ENCODE measurements around the gene ASAP2.

DNA sequence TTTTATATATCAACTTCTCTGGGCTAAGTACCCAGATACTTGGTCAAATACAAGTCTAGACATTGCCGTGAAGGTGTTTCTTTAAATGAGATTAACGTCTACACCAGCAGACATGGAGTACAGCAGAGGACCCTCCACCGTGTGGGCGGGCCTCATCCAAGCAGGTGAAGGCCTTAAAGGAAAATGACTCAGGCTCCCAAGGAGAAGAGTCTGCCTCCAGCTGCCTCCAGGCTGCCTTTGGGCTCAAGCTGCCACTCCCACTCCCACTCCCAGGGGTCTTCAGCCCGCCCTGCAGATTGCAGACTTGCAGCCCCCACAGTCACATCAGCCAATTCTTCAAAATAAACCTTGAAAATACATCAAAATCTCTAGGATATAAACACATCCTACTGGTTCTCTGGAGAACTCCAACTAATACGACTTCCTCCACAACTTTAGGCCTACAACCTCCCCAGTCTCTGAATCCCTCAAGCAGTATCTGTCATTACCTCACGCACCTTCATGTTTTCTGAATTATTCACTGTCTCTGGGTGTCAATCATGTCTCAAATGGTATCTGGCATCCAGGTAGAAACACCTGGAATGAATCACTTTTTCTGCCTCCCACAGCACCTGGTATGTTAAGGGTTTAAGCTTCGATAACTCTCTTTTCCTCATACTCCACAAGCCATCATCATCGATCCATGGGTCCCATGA, 209.8 kb downstream of the ASAP2 start:
- no peak for TF ChIP-seq POLR2A (IDR thresholded peaks at IDR 0.05; ENCODE audit: low read depth, low read length)
- TF ChIP-seq TAF1 (IDR thresholded peaks at IDR 0.05; ENCODE audit: borderline replicate concordance, low read depth, low read length) = no peak
- TF ChIP-seq POLR2AphosphoS5 (IDR thresholded peaks at IDR 0.05; ENCODE audit: low read depth, low read length) = no peak
